NCI-H446 (cell line): ENCODE measurements around the gene SPEN.
"Not testable (repeated sequence)": the region's sequence is repeated elsewhere in the genome, so short reads cannot be mapped to it uniquely, and the experiment has no call there.

Source experiments
- DNase-seq, 2 experiments: peaks; one replicate each; lab custom pipeline; 2025; lab: John Stamatoyannopoulos, UW

Gene SPEN, protein sequence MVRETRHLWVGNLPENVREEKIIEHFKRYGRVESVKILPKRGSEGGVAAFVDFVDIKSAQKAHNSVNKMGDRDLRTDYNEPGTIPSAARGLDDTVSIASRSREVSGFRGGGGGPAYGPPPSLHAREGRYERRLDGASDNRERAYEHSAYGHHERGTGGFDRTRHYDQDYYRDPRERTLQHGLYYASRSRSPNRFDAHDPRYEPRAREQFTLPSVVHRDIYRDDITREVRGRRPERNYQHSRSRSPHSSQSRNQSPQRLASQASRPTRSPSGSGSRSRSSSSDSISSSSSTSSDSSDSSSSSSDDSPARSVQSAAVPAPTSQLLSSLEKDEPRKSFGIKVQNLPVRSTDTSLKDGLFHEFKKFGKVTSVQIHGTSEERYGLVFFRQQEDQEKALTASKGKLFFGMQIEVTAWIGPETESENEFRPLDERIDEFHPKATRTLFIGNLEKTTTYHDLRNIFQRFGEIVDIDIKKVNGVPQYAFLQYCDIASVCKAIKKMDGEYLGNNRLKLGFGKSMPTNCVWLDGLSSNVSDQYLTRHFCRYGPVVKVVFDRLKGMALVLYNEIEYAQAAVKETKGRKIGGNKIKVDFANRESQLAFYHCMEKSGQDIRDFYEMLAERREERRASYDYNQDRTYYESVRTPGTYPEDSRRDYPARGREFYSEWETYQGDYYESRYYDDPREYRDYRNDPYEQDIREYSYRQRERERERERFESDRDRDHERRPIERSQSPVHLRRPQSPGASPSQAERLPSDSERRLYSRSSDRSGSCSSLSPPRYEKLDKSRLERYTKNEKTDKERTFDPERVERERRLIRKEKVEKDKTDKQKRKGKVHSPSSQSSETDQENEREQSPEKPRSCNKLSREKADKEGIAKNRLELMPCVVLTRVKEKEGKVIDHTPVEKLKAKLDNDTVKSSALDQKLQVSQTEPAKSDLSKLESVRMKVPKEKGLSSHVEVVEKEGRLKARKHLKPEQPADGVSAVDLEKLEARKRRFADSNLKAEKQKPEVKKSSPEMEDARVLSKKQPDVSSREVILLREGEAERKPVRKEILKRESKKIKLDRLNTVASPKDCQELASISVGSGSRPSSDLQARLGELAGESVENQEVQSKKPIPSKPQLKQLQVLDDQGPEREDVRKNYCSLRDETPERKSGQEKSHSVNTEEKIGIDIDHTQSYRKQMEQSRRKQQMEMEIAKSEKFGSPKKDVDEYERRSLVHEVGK (N-terminal part only)

DNA sequence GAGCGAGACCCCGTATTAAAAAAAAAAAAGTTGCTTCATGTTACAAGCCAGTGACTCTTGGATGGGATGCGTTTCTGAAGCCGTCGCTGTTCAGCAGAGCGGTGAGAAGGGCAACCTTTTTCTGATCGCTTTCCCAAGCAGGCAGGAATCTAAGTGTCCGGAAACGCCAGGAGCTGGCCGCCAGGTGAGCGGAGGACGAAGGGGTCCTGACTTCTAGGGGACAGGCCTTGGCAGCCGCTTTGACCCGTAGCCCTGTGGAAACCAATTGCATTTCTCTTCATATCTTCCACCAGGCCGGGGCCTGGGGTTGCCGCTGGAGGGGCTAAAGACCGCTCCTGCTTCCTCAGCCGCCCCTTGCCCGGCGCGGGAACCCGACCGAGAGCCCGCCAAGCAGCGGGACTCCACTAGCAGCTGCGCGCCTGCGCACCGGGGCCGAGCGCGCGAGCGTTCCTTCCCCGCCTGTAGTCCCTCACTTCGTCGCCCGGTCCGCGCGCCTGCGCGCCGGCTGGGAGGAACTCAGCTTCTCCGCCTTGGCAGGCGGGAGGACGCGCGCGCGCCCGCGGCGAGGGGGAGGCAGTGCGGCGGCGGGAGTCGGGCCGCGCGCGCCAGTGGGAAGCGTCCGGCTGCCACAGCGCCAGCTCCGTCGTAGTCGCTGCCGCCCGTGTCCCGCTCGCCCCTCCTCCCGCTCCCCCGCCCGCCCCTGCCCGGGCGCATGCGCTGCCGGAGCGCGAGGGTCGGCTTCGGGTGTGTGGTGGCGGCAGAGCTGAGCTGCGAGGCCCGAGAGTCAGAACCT, at the start of gene SPEN:
Gene SPEN, plus strand, starts transcription at position 608 of the 793 bp plus-strand sequence. CDS start 361 bp downstream, outside the sequence.
- DNase-seq: peak; percentile 96 to 100

DNA sequence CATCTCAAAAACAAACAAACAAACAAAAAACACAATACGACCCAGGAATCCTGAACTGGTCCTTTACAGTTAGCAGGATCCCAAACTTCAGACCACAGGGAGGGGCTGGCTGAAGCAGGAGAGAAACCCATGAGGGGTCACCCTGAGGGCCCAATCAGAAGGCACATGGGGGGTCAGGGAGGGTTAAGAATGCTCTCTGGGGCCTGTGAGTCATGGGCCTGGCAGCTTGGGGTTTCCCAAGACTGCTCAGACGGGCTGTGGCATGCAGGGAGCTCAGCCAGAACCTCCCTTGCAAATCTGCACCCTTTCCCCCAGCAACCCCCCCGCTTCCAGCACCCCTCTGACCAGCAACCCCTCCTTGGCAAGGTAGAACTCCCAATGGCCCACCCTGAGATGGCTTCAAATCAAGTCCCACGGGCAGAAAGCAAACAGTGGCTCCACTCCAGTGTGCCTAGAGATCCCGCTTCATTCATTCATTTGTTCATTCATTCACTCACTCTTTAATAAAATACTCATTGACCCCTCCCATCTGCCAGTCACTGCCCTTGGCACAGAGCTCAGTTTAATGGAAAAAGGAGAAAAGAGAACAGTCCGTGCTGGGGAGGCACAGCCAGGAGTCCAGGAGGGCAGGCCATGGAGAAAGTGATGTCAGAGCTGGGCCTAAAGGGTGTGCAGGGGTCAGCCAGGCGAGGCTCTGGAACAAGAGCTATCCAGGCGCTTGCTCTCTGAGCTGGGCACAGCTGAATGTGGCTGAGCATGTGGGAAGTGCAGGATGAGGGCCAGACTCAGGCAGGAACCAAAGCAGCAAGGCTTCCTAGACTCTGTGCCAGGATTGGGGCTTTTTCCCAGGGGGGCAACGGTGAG, 48.3 kb upstream of the SPEN start:
- DNase-seq: no peak

DNA sequence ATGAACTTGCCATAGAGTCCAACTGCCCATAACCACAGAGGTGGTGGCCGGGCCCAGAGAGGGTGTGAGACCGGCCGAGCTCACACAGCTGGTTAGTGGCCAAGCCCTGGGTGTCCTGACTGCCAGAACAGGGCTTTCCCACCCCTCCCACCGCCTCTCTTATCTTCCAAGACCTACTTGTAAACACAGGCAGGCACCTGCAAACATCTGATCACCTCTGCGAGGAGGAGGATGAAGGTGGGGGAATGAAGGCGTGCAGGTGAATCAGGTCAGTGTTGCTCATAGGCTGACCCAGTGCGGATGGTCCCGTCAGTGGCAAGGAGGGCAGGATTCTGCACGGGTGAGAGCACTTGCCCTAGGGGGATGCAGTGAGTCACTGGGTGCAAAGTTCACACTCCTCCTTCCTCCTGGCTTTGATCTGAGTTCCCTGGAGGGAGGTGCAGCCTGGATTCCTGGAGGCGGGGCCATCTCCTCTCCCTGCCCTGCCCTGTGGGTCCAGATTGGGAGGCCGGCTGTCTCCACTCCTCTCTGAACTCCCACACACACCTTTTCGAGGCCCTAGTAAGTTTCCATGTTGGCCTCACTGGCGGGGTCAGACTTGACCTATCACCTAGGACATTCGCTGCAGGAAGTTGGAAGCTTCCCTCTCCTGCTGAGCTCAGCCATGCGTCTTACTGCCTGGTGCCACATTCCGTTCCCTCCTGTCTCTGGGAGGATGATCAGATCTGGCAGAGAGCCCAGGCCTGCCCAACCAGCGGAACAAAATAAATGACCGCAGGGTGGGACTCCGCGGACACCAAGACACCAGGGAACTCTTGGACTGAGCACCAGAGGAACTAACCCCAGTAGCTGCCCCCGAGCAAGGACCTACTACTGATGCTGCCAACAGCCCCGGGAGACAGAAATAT, 47.3 kb upstream of the SPEN start:
- DNase-seq: no peak

DNA sequence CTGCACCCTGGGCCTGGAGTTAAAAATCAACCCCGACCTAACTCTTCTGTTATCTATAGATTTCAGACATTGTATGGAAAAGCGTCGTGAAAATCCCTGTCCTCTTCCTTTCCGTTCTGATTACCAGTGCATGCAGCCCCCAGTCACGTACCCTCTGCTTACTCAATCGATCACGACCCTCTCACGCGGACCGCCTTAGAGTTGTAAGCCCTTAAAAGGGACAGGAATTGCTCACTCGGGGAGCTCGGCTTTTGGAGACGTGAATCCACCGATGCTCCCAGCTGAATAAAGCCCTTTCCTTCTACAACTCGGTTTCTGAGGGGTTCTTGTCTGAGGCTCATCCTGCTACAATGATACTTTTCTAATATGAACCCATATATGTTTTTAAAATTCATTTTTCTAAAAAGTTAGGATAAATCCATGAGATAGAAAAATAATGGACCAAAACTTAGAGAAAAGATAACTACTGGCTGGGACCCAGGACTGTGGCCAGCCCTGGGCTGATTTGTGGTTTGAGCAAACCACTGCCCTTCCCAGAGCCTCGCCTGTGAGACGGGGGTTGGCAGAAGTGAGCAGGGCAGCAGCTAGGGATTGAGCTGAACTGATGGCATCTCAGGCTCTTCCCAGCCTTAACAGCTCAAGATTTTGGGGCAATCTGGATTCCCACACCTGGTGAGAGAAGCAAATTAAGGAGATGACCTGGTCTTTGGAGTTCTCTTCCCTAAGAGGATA, 45.1 kb upstream of the SPEN start:
- no peak for DNase-seq

DNA sequence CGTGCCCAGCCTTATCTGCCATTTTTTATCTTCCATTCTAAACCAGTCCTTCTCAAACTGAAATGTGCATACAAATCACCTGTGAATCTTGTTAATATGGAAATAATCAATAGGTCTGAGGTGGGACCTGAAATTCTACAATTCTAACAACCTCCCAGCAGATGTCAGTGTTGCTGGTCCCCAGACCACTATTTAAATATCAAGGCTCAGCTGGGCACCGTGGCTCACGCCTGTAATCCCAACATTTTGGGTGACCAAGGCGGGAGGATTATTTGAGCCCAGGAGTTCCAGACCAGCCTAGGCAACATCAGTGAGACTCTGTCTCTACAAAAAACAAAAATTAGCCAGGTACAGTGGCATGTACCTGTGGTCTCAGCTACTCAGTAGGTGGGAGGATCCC, 44.1 kb upstream of the SPEN start:
- DNase-seq: peak in 1 of 2 experiments; percentile 33

DNA sequence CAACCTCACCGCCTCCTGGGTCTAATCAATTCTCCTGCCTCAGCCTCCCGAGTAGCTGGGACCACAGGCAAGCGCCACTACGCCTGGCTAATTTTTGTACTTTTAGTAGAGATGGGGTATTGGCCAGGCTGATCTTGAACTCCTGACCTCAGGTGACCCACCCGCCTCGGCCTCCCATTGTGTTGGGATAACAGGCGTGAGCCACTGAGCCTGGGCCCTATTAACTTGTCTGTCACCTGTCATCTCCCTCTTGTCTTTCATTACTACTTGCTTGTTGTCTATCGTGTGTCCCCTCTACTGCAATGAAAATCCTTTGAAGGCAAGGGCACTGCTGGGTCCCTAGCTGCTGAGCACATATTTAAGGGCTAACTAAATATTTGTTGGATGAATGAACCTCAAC, 43.4 kb upstream of the SPEN start:
- DNase-seq: no peak

DNA sequence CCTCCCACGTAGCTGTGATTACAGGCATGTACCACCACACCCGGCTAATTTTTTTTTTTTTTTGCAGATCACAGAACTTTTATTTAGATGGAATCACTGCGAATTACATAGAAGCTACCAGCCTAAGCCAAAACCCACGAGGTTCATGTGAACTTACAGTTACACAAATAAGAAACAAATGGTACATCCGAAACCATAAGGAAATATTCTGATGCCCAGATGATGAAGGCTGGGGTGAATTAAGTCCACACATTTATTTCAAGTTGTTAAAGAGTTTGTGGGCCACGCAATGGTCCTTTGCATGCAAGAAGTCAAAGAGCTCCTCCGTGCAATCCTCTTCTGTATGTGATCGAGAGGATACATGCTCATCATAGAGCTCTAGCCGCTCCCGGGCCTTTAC, 40.4 kb upstream of the SPEN start:
- no peak for DNase-seq

DNA sequence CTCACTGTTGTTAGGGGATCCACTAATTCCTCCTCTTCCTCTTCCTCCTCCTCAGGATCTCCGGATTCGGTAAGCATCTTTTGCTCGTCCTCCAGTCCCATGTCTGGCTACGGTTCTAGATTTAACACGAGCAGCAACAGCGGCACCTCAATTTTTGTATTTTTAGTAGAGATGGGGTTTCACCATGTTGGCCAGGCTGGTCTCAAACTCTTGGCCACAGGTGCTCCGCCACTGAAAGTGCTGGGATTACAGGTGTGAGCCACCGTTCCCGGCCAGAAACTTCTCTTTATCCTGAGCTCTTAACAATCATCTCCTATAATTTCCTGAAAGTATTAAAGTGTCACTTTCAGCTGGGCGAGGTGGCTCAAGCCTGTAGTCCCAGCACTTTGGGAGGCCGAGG, 40.0 kb upstream of the SPEN start, which contains the start of gene UQCRHL:
Gene UQCRHL, minus strand, starts transcription at position 101 of the 400 bp plus-strand sequence. Its CDS starts 0 bp downstream, at position 101.
- DNase-seq: not testable (repeated sequence)

DNA sequence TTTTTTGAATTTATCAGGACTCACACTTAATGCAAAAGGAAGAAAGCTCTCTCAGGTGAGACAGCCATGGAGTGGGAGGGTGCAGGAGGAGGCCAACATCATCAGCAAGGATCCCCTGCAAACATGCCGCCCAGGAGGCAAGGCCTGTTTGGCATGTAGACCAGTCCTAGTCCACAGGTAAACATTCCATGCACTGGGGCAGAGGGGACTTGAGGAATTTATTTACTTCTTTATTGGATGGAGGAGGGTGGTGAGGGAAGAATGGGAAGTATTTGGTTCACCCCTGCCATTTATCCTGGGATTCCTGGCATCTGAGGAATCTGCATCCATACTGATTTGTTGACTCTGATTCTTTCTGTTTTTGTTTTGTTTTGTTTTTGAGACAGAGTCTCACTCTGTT, 38.6 kb upstream of the SPEN start:
- DNase-seq: no peak

DNA sequence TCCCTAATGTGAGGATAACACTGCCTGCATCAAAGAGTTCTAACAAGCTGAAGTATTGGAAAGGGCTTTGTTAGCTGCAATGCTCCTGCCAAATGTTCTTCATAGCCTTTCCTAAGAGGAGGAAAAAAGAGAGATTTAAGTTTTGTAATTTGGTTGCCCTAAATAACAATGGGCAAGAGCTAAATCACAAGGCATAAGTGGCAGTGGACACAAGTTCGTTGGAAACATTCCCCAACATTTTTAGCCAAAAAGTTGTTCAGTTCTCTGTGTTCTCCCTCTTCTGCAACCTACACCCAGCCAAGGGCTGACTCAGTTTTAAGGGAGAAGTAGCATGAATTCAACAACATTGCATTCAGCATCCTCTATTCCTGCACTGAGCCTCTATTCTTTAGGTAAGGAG, 37.4 kb upstream of the SPEN start:
- no peak for DNase-seq

DNA sequence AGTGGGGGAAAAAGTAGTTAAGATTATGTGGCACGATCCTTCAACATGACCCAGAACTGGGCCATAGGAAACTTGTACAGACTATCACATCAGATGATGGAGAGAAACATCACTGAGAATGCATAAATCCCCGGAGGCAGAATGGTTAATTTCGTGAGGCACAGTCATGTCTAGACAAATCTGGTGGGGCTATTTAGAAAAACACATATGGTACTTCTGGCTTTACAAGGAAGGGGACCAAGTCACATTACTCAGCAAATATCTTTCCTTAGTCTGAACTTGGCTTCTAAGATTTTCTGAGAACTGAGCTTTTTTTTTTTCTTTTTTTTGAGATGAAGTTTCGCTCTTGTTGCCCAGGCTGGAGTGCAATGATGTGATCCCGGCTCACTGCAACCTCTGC, 30.8 kb upstream of the SPEN start:
- DNase-seq: no peak

DNA sequence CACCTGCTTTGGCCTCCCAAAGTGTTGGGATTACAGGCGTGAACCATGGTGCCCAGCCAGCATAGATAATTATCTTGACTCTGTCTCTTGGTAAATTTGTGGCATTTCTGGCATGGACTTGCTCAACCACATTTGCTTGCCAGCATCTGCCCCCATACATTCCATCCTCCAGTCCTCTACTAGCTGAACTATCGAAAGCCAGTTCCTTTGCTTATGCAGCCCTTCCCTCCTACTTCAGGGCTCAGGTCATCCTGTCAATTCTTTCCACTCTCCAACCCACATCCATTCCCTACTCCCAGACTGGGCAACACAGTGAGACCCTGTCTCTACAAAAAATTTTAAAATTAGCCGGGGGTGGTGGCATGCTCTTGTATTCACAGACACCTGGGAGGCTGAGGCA, 27.0 kb upstream of the SPEN start:
- no peak for DNase-seq

DNA sequence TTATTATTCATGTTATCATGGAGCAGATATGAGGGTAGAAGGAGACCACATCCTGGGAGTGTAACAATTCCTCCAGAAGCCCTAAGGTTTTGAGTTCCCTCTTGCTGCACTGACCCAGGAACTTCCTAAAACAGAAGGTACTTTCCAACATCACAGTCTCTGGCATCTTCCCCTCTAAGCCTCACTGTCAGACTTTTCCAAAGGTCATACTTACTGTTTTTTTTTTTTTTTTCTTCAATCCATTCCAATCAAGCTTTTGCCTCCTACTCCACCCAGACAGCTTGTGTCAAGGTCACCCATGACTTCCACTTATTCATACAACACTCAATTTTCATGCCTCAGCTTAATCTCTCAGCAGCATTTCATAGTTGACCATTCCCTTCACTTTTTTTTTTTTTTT, 21.7 kb upstream of the SPEN start:
- DNase-seq: no peak

DNA sequence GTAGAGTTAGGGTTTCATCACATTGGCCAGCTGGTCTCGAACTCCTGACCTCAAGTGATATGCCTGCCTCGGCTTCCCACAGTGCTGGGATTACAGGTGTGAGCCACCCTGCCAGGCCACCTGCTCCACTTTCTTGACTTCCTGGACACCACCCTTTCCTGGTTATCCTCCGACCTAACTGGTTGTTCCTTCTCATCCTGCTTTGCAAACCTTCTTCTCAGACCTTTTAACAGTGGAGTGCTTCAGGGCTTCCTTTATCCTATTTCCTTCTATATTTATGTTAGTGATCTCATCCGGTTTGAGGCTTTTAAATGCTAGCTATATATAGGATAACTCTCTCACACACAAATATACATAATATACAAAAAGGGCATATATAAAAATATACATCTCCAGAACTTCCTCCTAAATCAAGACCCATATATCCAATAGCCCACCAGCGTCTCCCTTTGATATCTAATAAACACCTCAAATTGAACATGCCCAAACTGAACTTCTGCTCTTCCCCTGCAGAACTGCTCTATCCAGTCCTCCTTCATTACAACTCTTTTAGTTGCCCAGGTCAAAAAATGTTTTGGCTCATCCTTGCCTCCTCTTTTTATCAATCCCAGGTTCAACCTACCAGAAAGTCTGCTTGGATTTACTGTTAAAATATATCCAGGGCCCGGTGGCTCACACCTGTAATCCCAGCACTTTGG, 20.5 kb upstream of the SPEN start:
- DNase-seq: no peak

DNA sequence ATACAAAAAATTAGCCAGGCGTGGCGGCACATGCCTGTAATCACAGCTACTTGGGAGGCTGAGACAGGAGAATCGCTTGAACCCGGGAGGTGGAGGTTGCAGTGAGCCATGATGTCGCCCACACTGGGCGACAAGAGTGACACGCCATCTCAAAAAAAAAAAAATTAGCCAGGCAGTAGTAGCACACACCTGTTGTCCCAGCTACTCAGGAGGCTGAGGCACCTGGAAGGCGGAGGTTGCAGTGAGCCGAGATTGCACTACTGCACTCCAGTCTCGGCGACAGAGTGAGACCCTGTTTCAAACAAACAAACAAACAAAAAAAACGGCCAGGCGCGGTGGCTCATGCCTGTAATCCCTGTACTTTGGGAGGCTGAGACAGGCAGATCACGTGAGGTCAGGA, 19.9 kb upstream of the SPEN start:
- not testable (repeated sequence) for DNase-seq

DNA sequence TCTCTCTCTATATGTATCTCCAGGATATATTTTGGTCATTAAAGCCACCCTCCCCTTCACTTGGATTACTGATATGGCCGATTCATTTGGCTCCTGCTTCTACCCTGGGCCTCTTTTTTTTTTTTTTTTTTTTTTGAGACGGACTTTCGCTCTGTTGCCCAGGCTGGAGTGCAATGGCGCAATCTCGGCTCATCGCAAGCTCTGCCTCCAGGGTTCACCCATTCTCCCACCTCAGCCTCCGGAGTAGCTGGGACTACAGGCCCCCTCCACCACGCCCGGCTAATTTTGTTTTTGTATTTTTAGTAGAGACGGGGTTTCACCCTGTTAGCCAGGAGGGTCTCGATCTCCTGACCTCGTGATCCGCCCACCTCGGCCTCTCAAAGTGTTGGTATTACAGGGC, 18.6 kb upstream of the SPEN start:
- not testable (repeated sequence) for DNase-seq

DNA sequence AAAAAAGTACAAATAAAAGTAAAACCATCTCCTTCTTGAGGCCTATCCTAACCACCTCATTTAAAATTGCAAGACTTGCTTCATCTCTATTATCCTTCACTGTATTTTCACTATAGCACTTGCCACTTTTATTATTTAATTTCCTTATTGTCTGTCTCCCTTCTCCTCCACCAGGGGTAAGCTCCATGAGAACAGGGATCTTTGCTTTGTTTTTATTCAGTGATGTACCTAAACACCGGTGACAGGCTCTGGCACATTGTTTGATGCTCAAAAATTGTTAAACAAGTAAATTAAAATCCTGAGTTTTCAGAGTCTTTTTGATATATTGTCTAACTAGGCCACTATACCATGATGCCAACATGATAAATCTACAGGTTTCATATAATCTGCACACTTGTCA, 17.2 kb upstream of the SPEN start:
- DNase-seq: no peak

DNA sequence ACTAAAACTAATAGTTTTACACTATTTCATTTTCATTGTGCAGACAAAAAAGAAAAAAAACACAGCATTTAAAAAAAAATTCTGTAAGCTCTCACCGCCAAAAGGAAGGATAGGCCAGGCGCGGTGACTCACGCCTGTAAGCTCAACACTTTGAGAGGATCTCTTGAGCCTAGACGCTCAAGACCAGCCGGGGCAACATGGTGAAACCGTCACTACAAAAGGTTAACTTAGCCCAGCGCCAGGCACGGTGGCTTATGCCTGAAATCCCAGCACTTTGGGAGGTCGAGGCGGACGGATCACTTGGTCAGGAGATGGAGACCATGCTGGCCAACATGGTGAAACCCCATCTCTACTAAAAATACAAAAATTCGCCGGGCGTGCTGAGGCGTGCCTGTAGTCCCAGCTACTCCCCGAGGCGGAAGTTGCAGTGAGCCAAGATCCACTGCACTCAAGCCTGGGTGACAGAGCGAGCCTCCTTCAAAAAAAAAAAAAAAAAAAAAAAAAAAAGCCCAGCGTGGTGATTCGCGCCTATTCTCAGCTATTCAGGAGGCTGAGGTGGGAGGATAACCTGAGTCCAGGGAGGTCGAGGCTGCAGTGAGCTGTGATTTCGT, 14.3 kb upstream of the SPEN start:
- no peak for DNase-seq
